ENCODE data around the gene ATG5.
A peak's percentile ranks its signal among the peaks of the same experiment; 100 is the strongest.

ATG5 gene

GRCh38 chr6:106325336-106326178, at the start of gene ATG5:
TSS of gene ATG5 (minus strand) at chr6:106325760. CDS start at chr6:106316208, 9,552 bp downstream.
- DNase-seq = peak; percentile 97

- peak; percentile 38 for DNase-seq
Measured at GRCh38 chr6:106373502-106374239, 48.1 kb upstream of the ATG5 start.

GRCh38 chr6:106372838-106373501, 47.4 kb upstream of the ATG5 start:
- no peak for DNase-seq

- no peak for DNase-seq
Measured at GRCh38 chr6:106370639-106371038, 45.1 kb upstream of the ATG5 start.

- DNase-seq = no peak
Measured at GRCh38 chr6:106369739-106370138, 44.2 kb upstream of the ATG5 start.

- DNase-seq = no peak
Measured at GRCh38 chr6:106363401-106364138, 38.0 kb upstream of the ATG5 start.

- peak; percentile 61 for DNase-seq
Measured at GRCh38 chr6:106360989-106361430, 35.5 kb upstream of the ATG5 start.

GRCh38 chr6:106360410-106360988, 34.9 kb upstream of the ATG5 start, which contains the start of gene CRYBG1:
TSS of gene CRYBG1 (plus strand) at chr6:106360717. CDS start at chr6:106360909, 192 bp downstream.
- DNase-seq = peak; percentile 90

- no peak for DNase-seq
Measured at GRCh38 chr6:106359959-106360409, 34.4 kb upstream of the ATG5 start.

GRCh38 chr6:106356378-106356777, 30.8 kb upstream of the ATG5 start:
- DNase-seq = no peak

- peak; percentile 72 for DNase-seq
Measured at GRCh38 chr6:106347219-106347618, 21.7 kb upstream of the ATG5 start.

- peak; percentile 84 for DNase-seq
Measured at GRCh38 chr6:106339334-106340029, 13.9 kb upstream of the ATG5 start.

- peak; percentile 74 for DNase-seq
Measured at GRCh38 chr6:106334646-106335448, 9.3 kb upstream of the ATG5 start.

GRCh38 chr6:106324726-106325335, 729 bp downstream of the ATG5 start:
- no peak for DNase-seq

- DNase-seq = no peak
Measured at GRCh38 chr6:106321940-106322339, 3.6 kb downstream of the ATG5 start.

GRCh38 chr6:106318851-106319250, 6.7 kb downstream of the ATG5 start:
- peak; percentile 76 for DNase-seq

- DNase-seq = no peak
Measured at GRCh38 chr6:106318061-106318460, 7.5 kb downstream of the ATG5 start.

- DNase-seq = peak; percentile 24
Measured at GRCh38 chr6:106316375-106316766, 9.2 kb downstream of the ATG5 start.

- DNase-seq = peak; percentile 70
Measured at GRCh38 chr6:106315765-106316374, 9.7 kb downstream of the ATG5 start.
